Endothelial cell of umbilical vein (primary cell): ENCODE results near the gene ARHGEF39.

Experiments
- CTCF ChIP-seq, 2 donors: IDR thresholded peaks; 1 replicate in 1 of 2; 2 replicates in 1 of 2; pipeline ENCODE4 v1.5.1; 2011; ENCODE audit warnings: low read length in 2 of 2, mild to moderate bottlenecking in 2 of 2, moderate library complexity in 2 of 2, control low read depth in 1 of 2, inconsistent platforms in 1 of 2, low read depth in 1 of 2; ENCODE audit not compliant: insufficient read depth in 1 of 2; ENCODE audit errors: extremely low read depth in 1 of 2
- EZH2 ChIP-seq: IDR thresholded peaks from 2 replicates; pipeline ENCODE4 v1.6.1; 2012; ENCODE audit warnings: borderline replicate concordance, low read depth, mild to moderate bottlenecking, moderate library complexity, low read length, inconsistent platforms; ENCODE audit not compliant: severe bottlenecking
- FOS ChIP-seq: IDR thresholded peaks from 2 replicates; pipeline ENCODE4 v1.6.1; 2011; ENCODE audit warnings: mild to moderate bottlenecking, low read length, moderate library complexity, borderline replicate concordance; ENCODE audit not compliant: insufficient read depth
- POLR2A ChIP-seq: IDR thresholded peaks from 2 replicates; pipeline ENCODE4 v1.6.1; 2012; ENCODE audit warnings: low read depth, mild to moderate bottlenecking, control low read depth, low read length
- POLR2AphosphoS5 ChIP-seq: IDR thresholded peaks from 2 replicates; pipeline ENCODE4 v1.6.1; 2012; ENCODE audit warnings: low read depth, mild to moderate bottlenecking, control low read depth, low read length, moderate library complexity; ENCODE audit not compliant: insufficient read depth

- TF ChIP-seq POLR2A (no peak), EZH2 (no peak), CTCF (IDR thresholded peaks at IDR 0.05; ENCODE audit: extremely low read depth in 1 of 2, insufficient read depth in 1 of 2, low read depth in 1 of 2, low read length in 2 of 2) (no peak), FOS (no peak), POLR2AphosphoS5 (no peak)
Measured at GRCh38 chr9:35619800-35620158, 45.2 kb downstream of the ARHGEF39 start.
